ENCODE results near the gene DCDC1.

Gene DCDC1

GRCh38 chr11:30936491-30936890, 433.0 kb downstream of the DCDC1 start:
- Histone ChIP-seq H3K27me3 (no peaks in the 10 kb centered on the region), H3K4me3 (no peak overlapping the region), H3K4me1 (no peaks in the 10 kb centered on the region), H3K9me3 (no peaks in the 10 kb centered on the region), H3K36me3 (no peaks in the 10 kb centered on the region), H3K27ac (no peak overlapping the region)
- TF ChIP-seq, protein P1, sequence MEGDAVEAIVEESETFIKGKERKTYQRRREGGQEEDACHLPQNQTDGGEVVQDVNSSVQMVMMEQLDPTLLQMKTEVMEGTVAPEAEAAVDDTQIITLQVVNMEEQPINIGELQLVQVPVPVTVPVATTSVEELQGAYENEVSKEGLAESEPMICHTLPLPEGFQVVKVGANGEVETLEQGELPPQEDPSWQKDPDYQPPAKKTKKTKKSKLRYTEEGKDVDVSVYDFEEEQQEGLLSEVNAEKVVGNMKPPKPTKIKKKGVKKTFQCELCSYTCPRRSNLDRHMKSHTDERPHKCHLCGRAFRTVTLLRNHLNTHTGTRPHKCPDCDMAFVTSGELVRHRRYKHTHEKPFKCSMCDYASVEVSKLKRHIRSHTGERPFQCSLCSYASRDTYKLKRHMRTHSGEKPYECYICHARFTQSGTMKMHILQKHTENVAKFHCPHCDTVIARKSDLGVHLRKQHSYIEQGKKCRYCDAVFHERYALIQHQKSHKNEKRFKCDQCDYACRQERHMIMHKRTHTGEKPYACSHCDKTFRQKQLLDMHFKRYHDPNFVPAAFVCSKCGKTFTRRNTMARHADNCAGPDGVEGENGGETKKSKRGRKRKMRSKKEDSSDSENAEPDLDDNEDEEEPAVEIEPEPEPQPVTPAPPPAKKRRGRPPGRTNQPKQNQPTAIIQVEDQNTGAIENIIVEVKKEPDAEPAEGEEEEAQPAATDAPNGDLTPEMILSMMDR (IDR thresholded peaks at IDR 0.05), result no peak
- no peak for DNase-seq
- intact Hi-C loops (cut with DNase I; ENCODE audit: low total_unique reads), result no loop called here

- H3K4me3 ChIP-seq, result no peak overlapping the region
- TF ChIP-seq, protein P1 (IDR thresholded peaks at IDR 0.05), result no peak
These were observed 433.7 kb downstream of the DCDC1 start for GRCh38 chr11:30935861-30936260.

GRCh38 chr11:30926130-30926529, 443.4 kb downstream of the DCDC1 start:
- intact Hi-C loops (cut with DNase I; ENCODE audit: low total_unique reads), result no loop called here
- TF ChIP-seq, protein P1 (IDR thresholded peaks at IDR 0.05), result no peak
- no peak for DNase-seq
- Histone ChIP-seq H3K27ac (no peak overlapping the region), H3K4me3 (no peak overlapping the region), H3K27me3 (no peaks in the 10 kb centered on the region), H3K4me1 (no peaks in the 10 kb centered on the region), H3K36me3 (no peaks in the 10 kb centered on the region), H3K9me3 (no peaks in the 10 kb centered on the region)

More at GRCh38 chr11:30935861-30936260, 433.7 kb downstream of the DCDC1 start:
- no peaks in the 10 kb centered on the region for H3K27me3 ChIP-seq
- no peak for DNase-seq
- H3K27ac ChIP-seq, result no peak overlapping the region
- H3K36me3 ChIP-seq, result no peaks in the 10 kb centered on the region
- no peaks in the 10 kb centered on the region for H3K9me3 ChIP-seq
- intact Hi-C loops (cut with DNase I; ENCODE audit: low total_unique reads), result no loop called here
- no peaks in the 10 kb centered on the region for H3K4me1 ChIP-seq

DNA sequence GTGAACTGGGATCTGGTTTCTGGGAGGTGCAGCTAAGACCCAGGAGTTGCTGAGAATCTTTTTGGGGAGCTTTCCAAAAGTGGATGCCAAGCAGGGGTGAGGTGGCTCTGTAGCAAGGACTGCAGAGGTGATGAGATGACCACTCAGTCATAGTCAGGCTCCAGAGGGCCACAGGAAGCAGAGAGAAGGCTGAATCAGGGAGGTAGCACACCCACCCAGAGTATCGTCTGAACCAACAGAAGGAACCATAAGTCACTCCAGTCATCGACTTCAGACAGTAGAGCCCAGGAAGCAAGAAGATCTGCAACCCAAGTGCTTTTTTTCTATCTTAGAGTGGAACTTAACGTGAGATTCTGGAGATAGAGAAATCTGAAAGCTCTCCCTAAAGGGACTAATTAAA, 447.7 kb downstream of the DCDC1 start:
- intact Hi-C loops (cut with DNase I; ENCODE audit: low total_unique reads), result no loop called here

DNA sequence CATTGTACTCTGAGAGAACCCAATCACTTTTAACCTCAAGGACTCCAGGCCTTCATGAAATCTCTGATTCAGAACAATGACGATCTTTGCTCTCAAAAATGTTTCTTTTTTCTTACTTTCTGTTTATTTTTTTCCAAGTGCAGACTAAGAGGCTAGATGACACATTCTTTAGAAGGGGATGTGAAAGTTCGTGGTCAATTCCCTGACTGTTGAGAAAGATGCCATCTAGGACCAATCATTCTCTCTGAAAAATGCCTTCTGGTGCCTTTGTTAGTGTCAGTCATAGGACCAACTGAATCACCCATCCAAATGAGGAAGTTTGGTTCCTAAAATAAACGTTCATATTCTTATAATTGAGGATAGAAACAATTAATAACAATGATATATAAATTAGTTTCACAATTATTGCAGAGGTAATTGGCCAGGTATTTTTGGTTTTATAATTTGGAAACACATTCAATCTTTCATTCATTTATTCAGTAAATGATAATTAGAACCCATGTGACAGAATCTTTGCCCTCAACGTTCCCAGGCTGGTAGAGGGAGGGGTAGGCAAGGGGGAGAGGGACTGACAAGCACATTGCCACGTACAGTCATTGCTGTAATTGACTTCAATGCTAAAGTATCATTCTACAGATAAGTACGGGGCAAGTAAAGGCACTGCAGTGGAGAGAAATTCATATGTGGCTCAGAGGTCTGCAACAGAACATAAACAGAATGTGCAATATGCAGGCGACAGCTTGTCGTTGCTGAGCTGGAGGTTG, 450.0 kb downstream of the DCDC1 start:
- Histone ChIP-seq H3K27me3 (no peaks in the 10 kb centered on the region), H3K27ac (no peak overlapping the region), H3K36me3 (no peaks in the 10 kb centered on the region), H3K4me3 (no peak overlapping the region), H3K4me1 (no peaks in the 10 kb centered on the region), H3K9me3 (no peaks in the 10 kb centered on the region)
- intact Hi-C loops (cut with DNase I; ENCODE audit: low total_unique reads), result loop anchor here (5.0 kb wide), 1 partner anchor 572 kb away; no protein-coding TSS in a partner anchor
- TF ChIP-seq, protein P1 (IDR thresholded peaks at IDR 0.05), result no peak
- no peak for DNase-seq

More for the DNA sequence above, 447.7 kb downstream of the DCDC1 start:
- Histone ChIP-seq H3K9me3 (no peaks in the 10 kb centered on the region), H3K4me1 (no peaks in the 10 kb centered on the region), H3K27me3 (no peaks in the 10 kb centered on the region), H3K4me3 (no peak overlapping the region), H3K36me3 (no peaks in the 10 kb centered on the region), H3K27ac (no peak overlapping the region)
- TF ChIP-seq, protein P1 (IDR thresholded peaks at IDR 0.05), result no peak
- DNase-seq, result no peak

Measured in tibial artery (tissue), 4 donors.